GM12864 (cell line): ENCODE data around the gene TUBA1B.
"Not testable (repeated sequence)": the region's sequence is repeated elsewhere in the genome, so short reads cannot be mapped to it uniquely, and the experiment has no call there.

Experiments used
- DNase-seq: peaks from one replicate; pipeline ENCODE4 v3.0.0-alpha.2; 2011; ENCODE audit warnings: low read depth
- H3K4me3 ChIP-seq: 2 replicates; pipeline ENCODE4 v1.5.1; 2011; ENCODE audit warnings: mild to moderate bottlenecking, low read depth, low read length, control low read depth
- TF ChIP-seq, protein P1 (sequence below): IDR thresholded peaks from 2 replicates; pipeline ENCODE4 v1.5.1; 2011; ENCODE audit warnings: low read depth, mild to moderate bottlenecking, moderate library complexity, low read length, control low read depth, inconsistent platforms; ENCODE audit errors: missing control alignments

Gene TUBA1B

DNA sequence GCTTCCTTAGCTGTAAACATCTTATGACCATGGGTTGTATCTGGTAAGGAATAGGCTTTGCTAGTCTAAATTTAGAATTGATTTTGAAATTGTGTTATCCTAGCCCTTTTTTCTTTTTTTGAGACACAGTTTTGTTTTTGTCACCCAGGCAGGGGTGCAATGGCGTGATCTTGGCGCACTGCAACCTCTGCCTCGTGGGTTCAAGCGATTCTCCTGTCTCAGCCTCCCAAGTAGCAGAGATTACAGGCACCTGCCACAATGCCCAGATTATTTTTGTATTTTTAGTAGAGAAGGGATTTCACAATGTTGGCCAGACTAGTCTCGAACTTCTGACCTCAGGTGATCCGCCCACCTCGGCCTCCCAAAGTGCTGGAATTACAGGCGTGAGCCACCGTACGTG, 2.4 kb upstream of the TUBA1B start:
- peak overlapping the region; percentile 24 for H3K4me3 ChIP-seq
- TF ChIP-seq, protein P1, sequence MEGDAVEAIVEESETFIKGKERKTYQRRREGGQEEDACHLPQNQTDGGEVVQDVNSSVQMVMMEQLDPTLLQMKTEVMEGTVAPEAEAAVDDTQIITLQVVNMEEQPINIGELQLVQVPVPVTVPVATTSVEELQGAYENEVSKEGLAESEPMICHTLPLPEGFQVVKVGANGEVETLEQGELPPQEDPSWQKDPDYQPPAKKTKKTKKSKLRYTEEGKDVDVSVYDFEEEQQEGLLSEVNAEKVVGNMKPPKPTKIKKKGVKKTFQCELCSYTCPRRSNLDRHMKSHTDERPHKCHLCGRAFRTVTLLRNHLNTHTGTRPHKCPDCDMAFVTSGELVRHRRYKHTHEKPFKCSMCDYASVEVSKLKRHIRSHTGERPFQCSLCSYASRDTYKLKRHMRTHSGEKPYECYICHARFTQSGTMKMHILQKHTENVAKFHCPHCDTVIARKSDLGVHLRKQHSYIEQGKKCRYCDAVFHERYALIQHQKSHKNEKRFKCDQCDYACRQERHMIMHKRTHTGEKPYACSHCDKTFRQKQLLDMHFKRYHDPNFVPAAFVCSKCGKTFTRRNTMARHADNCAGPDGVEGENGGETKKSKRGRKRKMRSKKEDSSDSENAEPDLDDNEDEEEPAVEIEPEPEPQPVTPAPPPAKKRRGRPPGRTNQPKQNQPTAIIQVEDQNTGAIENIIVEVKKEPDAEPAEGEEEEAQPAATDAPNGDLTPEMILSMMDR = no peak
- DNase-seq = no peak

DNA sequence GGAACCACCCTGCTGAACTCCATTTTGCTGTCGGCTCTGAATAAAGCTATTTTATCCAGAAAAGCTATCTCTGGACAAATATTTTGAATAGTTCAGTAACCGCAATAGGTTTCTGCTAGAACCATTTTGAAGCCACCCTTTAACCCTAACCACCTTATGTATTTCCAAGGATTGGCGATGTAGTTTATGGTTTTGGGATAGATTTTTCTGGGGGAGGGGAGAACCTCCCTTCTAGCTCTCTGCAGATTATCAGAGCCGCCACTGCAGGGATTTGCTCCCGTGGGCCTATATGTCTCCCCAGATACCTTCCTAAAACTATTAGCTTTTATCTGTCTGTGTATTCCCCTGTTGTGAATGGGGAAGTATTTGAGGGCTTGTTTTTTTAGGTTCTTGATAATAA, 1.8 kb upstream of the TUBA1B start:
- DNase-seq = no peak
- peak overlapping the region; percentile 48 for H3K4me3 ChIP-seq
- TF ChIP-seq, protein P1 = no peak

DNA sequence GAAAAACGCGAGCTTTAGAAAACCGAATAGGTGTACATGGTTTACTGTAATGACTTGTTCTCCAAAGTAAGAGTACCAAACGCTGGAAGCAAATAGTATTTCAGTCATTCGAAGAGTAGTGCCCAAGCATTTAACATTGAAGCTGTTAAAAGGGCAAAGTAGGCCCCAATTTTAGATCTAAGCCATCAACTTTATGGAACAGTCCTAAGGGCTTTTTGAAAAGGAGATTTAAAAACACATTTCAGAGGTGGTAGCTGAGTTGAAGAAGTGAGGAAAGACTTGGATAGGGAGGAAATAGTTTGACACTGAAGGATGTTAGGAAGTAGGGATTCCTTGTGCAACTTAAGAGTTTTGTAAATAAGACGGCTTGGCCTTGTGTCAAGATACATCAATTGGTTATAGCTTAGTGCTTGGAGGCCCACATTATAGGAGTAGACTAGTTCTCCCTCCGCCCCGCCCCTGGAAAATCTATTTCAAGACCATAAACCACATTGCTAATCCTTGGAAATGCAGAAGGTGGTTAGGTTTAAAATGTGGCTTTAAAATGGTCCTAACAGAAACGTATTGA, 783 bp upstream of the TUBA1B start:
- H3K4me3 ChIP-seq = peak overlapping the region; percentile 48
- TF ChIP-seq, protein P1 = no peak
- DNase-seq = no peak

DNA sequence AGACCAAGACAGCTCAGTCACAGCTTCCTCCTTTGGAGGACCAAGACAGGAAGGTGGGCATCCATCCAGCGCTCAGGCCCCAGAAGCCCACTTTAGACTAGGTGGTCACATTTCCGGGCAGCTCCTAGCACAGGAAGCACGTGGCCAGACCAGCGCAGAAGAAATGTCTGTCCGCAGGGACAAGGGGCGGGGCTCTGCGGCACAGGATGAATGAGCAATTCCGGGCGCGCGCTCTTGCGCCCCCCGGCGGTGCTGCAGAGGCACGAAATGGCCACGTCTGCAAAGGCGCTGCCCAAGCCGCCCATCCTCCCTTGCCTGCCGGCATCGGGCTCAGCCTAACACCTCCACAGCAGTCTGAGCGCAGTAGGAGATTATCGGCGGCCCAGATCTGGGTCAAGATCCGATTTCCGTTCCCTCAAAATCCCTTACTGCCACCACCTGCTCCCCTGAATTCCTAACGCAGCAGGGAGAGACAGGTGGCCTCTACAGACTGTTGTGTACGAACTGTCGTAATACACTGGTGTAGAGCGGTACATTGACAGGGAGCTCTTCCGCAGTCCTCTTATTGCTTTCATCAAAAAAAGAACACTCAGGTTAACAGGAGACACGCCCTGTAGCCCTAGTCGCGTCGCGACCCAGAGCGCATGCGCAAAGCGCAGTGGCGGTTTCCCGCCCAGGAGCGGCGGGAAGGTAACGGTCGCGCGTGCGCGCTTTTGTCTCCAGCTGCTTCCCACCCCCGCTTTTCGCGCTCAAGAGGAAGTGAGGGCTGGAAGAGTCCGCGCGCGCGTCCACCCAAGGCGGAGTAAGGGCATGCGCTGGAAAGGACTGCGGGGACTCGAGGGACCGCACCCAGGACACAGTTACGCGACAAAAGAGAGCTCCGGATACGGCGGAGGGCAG, 794 bp downstream of the TUBA1B start:
- TF ChIP-seq, protein P1 = peak; percentile 94
- peak; percentile 84 for DNase-seq

GRCh38 chr12:49129332-49130150, 1.7 kb downstream of the TUBA1B start:
- DNase-seq = no peak
- H3K4me3 ChIP-seq = peak overlapping the region; percentile 99
- TF ChIP-seq, protein P1 = no peak

More for the DNA sequence above, 794 bp downstream of the TUBA1B start:
- H3K4me3 ChIP-seq = peak overlapping the region; percentile 99

GRCh38 chr12:49127971-49128370, 3.2 kb downstream of the TUBA1B start:
- not testable (repeated sequence) for DNase-seq, H3K4me3 ChIP-seq
